ENCODE measurements around the gene SRCIN1.
"Not testable (repeated sequence)": the region's sequence is repeated elsewhere in the genome, so short reads cannot be mapped to it uniquely, and the experiment has no call there.

DNA sequence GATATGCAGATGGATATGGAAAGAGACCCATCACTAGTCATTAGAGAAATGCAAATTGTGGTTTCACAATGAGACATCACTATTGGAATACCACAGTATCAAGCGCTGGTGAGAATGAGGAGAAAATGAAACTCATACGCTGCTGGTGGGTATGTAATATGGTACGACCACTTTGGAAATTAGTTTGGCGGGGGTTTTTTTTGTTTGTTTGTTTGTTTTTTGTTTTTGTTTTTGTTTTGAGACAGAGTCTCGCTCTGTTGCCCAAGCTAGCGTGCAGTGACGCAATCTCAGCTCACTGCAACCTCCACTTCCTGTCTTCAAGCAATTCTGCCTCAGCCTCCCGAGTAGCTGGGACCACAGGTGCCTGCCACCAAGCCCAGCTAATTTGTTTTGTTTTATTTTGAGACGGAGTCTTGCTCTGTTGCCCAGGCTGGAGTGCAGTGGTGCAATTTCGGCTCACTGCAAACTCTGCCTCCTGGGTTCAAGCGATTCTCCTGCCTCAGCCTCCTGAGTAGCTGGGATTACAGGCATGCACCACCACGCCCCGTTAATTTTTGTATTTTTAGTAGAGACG is 19.1 kb upstream of the SRCIN1 start:
- TF ChIP-seq, protein P1, sequence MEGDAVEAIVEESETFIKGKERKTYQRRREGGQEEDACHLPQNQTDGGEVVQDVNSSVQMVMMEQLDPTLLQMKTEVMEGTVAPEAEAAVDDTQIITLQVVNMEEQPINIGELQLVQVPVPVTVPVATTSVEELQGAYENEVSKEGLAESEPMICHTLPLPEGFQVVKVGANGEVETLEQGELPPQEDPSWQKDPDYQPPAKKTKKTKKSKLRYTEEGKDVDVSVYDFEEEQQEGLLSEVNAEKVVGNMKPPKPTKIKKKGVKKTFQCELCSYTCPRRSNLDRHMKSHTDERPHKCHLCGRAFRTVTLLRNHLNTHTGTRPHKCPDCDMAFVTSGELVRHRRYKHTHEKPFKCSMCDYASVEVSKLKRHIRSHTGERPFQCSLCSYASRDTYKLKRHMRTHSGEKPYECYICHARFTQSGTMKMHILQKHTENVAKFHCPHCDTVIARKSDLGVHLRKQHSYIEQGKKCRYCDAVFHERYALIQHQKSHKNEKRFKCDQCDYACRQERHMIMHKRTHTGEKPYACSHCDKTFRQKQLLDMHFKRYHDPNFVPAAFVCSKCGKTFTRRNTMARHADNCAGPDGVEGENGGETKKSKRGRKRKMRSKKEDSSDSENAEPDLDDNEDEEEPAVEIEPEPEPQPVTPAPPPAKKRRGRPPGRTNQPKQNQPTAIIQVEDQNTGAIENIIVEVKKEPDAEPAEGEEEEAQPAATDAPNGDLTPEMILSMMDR (IDR thresholded peaks at IDR 0.05): not testable (repeated sequence)
- not testable (repeated sequence) for TF ChIP-seq POLR2A (IDR thresholded peaks at IDR 0.05)
